HepG2 (cell line): ENCODE data around the gene OTUB2. TPM values are rescaled to one million over a fixed set of nuclear protein-coding genes. Genes with fewer than 3 reads are reported as not detected.

Experiments
- CAMTA2 ChIP-seq: sonication (generic); formaldehyde crosslinking; IDR thresholded peaks from 2 replicates; pipeline ENCODE4 v1.4.0; 2020; ENCODE audit warnings: mild to moderate bottlenecking, missing genetic modification reagents, borderline replicate concordance
- CREM ChIP-seq, 2 experiments: sonication (generic) in 1 of 2; formaldehyde crosslinking in 1 of 2; IDR thresholded peaks; 2 replicates each; pipeline versions ENCODE4 v1.4.0 to v1.6.1; 2016 to 2020; ENCODE audit warnings: antibody characterized with exemption in 1 of 2, mild to moderate bottlenecking in 1 of 2, missing genetic modification reagents in 1 of 2
- GATAD2A ChIP-seq: IDR thresholded peaks from 2 replicates; pipeline ENCODE4 v1.6.1; 2016
- IKZF1 ChIP-seq: fragments of 450-650 bp; IDR thresholded peaks from 2 replicates; pipeline ENCODE4 v1.7.1; 2016
- RFX1 ChIP-seq: fragments of 450-650 bp; IDR thresholded peaks from 2 replicates; pipeline ENCODE4 v1.6.1; 2017
- SMC3 ChIP-seq: IDR thresholded peaks from 2 replicates; pipeline ENCODE4 v1.6.1; 2011; ENCODE audit warnings: low read length, improper control_type of control experiment
- TARDBP ChIP-seq: sonication (generic); formaldehyde crosslinking; IDR thresholded peaks from 2 replicates; pipeline ENCODE4 v1.8.0; 2022; ENCODE audit warnings: mild to moderate bottlenecking, missing genetic modification reagents
- THAP11 ChIP-seq: IDR thresholded peaks from 2 replicates; pipeline ENCODE4 v1.6.1; 2016; ENCODE audit warnings: missing biosample characterization, missing genetic modification reagents
- ZMYM4 ChIP-seq: sonication (generic); formaldehyde crosslinking; IDR thresholded peaks from 2 replicates; pipeline ENCODE4 v1.8.1; 2023; ENCODE audit warnings: mild to moderate bottlenecking, missing genetic modification reagents
- ZNF34 ChIP-seq: sonication (generic); formaldehyde crosslinking; IDR thresholded peaks from 2 replicates; pipeline ENCODE4 v1.4.0; 2020; ENCODE audit warnings: mild to moderate bottlenecking, missing genetic modification reagents, borderline replicate concordance
- ZNF556 ChIP-seq: sonication (generic); formaldehyde crosslinking; IDR thresholded peaks from 2 replicates; pipeline ENCODE4 v1.4.0; 2020; ENCODE audit warnings: mild to moderate bottlenecking, missing genetic modification reagents, borderline replicate concordance
- ZNF609 ChIP-seq: sonication (generic); formaldehyde crosslinking; IDR thresholded peaks from 2 replicates; pipeline ENCODE4 v1.4.0; 2020; ENCODE audit warnings: mild to moderate bottlenecking, missing genetic modification reagents, borderline replicate concordance
- ZNF710 ChIP-seq: sonication (generic); formaldehyde crosslinking; IDR thresholded peaks from 2 replicates; pipeline ENCODE4 v1.5.0; 2020; ENCODE audit warnings: mild to moderate bottlenecking, missing genetic modification reagents, borderline replicate concordance
- polyA plus RNA-seq, 8 experiments: library from polyadenylated mRNA; depleted of rRNA in 3 of 8; stranded (reverse) in 7 of 8; unstranded in 1 of 8; fragments of >200 nt; fragmentation: Illumina TruSeq in 4 of 8; extraction: Trizol in 4 of 8; gene quantifications; 2 replicates each; pipeline versions ENCODE4 v1.2.1 to v1.2.3, GENCODE V29; 2011 to 2016; ENCODE audit warnings: low read depth in 4 of 8, missing spikeins in 1 of 8, mixed read lengths in 1 of 8; ENCODE audit not compliant: insufficient read depth in 1 of 8
- total RNA-seq, 5 experiments: library from RNA; depleted of rRNA; stranded (reverse); fragments of >200 nt; fragmentation: Illumina TruSeq; extraction: Trizol; gene quantifications; 2 replicates each; pipeline ENCODE4 v1.2.3, GENCODE V29; 2016; ENCODE audit warnings: low read depth in 1 of 5
- TF ChIP-seq, protein P1 (sequence below): sonication (generic); formaldehyde crosslinking; IDR thresholded peaks from 2 replicates; pipeline ENCODE4 v1.4.0; 2020; ENCODE audit warnings: missing genetic modification reagents
- TF ChIP-seq, protein P2 (sequence below): sonication (generic); formaldehyde crosslinking; IDR thresholded peaks from 2 replicates; pipeline ENCODE4 v1.4.0; 2020; ENCODE audit warnings: missing genetic modification reagents
- TF ChIP-seq, protein P3 (sequence below): sonication (generic); formaldehyde crosslinking; IDR thresholded peaks from 2 replicates; pipeline ENCODE4 v1.5.1; 2020; ENCODE audit warnings: mild to moderate bottlenecking, missing genetic modification reagents

OTUB2 gene
- total and polyA plus RNA-seq, 2 of the 13 experiments (the other 11 are each of a cell fraction or from before 2014, with no cell fraction given): 2.2 to 2.4 TPM

GRCh38 chr14:94026173-94026888 lies at the start of gene OTUB2 (continued):
- TF ChIP-seq THAP11 (CRISPR knock-in tag) (peak; percentile 67), IKZF1 (no peak), ZNF556 (0 out of 2 replicates have a peak, but pooled peaks have one; percentile 34), RFX1 (no peak), GATAD2A (CRISPR knock-in tag) (peak; percentile 32; the same call in 1 of the 2 replicates), ZMYM4 (peak; percentile 62; the same call in 1 of the 2 replicates), CAMTA2 (CRISPR knock-in tag) (0 out of 2 replicates have a peak, but pooled peaks have one; percentile 56), SMC3 (no peak), ZNF710 (CRISPR knock-in tag) (0 out of 2 replicates have a peak, but pooled peaks have one; percentile 58), ZNF34 (CRISPR knock-in tag) (0 out of 2 replicates have a peak, but pooled peaks have one; percentile 26), TARDBP (CRISPR knock-in tag) (0 out of 2 replicates have a peak, but pooled peaks have one; percentile 36), ZNF609 (CRISPR knock-in tag) (peak; percentile 17; the same call in 1 of the 2 replicates), CREM (IDR thresholded peaks at IDR 0.05) (peak; percentile 78), CREM (CRISPR knock-in tag; IDR thresholded peaks at IDR 0.05) (no peak)
- TF ChIP-seq, protein P1, sequence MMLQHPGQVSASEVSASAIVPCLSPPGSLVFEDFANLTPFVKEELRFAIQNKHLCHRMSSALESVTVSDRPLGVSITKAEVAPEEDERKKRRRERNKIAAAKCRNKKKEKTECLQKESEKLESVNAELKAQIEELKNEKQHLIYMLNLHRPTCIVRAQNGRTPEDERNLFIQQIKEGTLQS (CRISPR knock-in tag): 0 out of 2 replicates have a peak, but pooled peaks have one; percentile 13
- TF ChIP-seq, protein P2, sequence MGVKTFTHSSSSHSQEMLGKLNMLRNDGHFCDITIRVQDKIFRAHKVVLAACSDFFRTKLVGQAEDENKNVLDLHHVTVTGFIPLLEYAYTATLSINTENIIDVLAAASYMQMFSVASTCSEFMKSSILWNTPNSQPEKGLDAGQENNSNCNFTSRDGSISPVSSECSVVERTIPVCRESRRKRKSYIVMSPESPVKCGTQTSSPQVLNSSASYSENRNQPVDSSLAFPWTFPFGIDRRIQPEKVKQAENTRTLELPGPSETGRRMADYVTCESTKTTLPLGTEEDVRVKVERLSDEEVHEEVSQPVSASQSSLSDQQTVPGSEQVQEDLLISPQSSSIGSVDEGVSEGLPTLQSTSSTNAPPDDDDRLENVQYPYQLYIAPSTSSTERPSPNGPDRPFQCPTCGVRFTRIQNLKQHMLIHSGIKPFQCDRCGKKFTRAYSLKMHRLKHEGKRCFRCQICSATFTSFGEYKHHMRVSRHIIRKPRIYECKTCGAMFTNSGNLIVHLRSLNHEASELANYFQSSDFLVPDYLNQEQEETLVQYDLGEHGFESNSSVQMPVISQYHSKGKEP: no peak
- TF ChIP-seq, protein P3, sequence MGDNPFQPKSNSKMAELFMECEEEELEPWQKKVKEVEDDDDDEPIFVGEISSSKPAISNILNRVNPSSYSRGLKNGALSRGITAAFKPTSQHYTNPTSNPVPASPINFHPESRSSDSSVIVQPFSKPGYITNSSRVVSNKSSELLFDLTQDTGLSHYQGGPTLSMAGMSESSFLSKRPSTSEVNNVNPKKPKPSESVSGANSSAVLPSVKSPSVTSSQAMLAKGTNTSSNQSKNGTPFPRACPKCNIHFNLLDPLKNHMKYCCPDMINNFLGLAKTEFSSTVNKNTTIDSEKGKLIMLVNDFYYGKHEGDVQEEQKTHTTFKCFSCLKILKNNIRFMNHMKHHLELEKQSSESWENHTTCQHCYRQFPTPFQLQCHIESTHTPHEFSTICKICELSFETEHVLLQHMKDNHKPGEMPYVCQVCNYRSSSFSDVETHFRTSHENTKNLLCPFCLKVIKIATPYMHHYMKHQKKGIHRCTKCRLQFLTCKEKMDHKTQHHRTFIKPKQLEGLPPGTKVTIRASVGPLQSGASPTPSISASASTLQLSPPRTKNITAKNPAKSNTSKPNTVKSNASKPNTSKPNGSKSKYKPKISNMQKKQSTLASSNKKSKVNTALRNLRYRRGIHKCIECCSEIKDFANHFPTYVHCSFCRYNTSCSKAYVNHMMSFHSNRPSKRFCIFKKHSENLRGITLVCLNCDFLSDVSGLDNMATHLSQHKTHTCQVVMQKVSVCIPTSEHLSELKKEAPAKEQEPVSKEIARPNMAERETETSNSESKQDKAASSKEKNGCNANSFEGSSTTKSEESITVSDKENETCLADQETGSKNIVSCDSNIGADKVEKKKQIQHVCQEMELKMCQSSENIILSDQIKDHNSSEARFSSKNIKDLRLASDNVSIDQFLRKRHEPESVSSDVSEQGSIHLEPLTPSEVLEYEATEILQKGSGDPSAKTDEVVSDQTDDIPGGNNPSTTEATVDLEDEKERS (CRISPR knock-in tag): peak; percentile 62; the same call in 1 of the 2 replicates
